ENCODE results near the gene TAL1.

Gene TAL1

DNA sequence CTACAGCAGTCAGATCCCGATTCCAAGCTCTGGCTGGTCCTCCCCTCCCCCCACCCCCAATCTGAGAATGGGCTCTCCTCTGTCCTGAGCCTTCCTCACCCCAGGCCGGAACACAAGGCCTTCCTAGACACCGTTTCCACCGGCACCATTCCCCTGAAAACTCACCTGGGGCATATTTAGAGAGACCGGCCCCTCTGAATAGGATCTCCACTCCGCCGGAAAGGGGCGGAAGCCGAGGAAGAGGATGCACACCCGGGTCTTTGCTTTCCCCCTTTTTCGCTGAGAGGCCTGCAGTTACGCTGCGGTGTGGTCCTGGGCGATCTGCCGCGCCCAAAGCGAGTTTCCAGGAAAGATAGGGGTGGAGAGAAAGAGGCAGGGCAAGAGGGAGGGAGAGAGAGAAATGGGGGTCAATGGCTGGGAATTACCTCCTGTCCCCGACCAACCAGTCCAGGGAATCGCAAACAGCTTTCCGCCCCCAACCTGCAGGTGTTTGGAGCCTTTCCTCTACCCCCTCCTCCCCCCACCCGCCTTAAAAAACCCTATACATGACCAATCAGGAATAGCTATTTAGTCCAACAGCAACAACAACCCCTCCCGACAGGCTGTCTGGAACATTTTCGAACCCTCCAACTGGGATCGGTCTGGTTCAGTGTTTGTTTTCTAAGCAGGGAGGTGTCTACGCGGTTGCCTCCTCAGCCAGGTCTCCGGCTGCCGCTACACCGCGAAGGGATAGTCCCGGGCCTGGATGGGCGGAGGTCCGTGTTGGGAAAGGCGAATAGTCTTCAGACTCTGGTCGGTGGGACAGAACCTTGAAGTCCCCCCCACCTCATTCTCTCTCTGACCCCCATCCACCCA, 2.8 kb downstream of the TAL1 start:
- no peak for FAIRE-seq

DNA sequence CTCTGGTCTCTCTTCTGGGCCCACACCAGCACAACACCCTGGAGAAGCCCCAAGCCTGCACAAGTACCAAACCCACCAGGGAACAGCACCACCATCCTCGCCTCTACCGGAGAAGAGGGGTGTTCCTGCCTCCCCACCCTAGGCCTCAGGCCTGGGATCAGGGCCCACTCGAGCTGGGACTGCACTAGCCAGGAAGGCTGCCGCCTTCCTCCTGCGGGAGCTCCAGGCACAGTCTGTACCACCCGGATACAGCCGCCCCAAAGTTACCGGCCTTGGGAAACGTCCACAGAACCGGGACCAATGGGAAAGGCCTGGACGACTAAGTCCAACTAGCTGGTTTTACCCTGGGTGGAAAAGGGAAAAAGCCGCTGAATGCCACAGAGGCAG, 3.4 kb downstream of the TAL1 start:
- no peak for FAIRE-seq

DNA sequence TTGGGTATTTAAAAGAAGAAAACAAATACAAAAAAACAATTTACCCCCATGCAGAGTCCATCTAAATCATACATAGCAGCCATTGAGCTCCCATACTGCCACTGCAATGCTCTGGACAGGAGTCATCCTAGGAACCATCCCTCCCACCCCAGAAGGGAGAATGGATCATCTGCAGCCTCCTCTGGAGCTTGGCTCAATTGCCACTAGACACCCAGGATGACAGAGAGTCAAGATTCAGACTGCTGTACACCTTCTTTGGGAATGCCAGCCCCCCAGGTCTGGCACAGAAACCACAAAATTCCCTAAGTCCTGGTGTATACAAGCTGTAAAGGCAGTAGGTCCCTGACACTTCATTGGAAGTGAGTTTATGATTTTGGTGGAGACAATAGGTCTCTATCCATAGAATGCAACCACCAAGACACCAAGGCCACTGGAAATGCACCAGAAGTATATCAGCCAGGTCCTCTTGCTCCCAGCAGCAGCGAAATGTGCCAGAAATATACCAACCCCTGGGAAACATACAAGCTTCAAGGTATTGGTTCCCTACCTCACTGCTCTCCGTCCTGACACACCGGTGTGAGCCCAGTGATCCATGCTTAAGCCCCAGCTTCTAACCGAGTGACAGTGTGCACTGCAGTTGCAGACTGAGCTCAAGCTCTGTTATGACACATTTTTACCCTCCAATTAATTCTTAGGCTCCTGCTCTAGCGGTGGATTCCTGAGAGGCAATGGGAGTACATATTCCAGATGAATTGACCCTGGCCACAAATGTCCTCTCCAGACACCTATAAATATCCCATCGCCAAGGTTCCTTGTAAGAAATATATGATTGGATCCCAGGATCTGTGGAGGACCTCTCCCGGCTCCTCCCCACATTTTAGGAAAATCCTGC, 4.4 kb downstream of the TAL1 start:
- FAIRE-seq: no peak

DNA sequence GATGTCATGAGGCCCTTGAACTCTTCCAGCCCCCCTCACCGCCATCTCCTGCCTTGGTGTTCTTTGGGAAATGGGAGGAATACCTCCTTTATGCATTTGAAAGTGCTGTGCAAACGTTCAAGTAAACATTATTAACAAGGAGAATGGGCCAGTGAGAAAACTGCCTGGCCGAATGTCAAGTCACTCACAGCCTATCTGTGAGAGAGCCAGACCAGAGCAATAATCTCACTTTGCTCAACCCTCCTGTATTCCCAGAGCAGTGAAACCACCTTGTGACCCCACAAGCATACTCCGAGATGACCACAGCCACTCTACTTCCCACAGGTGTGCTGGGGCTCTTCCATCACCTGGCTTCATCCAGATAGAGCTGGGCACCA, 5.2 kb downstream of the TAL1 start:
- no peak for FAIRE-seq

DNA sequence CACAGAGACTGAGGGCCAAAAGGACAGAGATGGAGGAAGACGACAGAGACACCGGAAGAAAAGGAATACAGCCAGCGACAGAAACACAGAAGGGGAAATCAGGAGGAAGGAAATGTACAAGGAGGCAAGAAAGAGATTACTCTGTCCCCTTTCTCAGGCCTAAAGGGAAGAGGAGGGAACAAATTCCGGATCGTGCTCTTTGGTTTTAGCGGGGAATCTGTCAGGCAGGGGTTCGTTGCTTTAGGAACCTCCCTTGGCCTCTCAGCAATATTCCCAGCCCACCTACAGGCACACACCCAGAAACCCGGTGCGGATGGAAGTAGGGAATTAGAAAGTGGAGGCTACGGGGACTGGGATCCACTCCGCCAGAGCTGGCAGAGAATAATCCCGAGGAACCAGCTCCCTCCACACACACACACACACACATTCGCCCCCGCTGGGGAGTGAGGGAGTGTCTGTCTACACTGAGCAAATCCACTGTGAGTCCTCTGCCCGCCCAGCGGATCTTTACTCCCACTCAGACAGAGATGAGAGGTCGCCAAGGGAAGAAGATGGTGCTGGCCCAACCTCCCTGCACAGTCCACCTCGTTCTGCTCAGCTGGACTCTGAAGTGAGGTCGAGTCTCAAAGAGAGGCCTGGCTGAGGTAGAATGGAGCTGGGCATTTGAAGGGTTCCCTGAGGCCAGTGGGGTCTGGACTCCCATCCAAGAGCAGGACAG, 5.7 kb downstream of the TAL1 start:
- FAIRE-seq: no peak

DNA sequence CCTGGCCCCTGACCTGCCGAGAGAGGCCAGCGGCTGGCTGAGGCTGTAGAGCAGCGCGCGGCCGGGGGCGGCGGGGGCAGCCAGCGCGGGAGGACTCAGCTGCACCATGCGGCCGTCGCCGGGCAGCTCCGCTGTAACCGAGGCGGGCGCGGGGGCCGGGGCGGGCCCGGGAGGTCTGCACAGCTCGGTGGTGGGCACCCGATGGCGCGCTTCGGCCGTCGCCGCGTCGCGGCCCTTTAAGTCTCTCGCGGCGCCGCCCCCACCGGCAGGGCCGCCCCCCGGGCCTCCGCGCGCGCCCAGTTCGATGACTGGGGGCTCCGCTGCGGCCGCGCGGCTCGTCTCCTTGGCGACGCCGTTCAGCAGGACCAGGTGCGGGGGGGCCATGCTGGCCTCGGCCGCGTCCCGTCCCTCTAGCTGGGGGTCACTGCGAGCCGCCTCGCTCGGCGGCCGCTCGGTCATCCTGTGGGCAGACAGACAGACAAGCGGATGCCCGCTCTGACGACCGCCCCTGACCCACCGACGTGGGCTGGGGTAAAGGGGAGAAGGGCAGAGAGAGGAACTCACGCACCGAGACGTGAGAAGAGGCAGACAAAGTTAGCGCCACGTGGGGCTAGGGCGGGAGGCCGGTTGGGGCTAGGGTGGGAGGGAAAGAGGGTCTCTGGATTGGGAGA, 6.5 kb downstream of the TAL1 start:
- no peak for FAIRE-seq

DNA sequence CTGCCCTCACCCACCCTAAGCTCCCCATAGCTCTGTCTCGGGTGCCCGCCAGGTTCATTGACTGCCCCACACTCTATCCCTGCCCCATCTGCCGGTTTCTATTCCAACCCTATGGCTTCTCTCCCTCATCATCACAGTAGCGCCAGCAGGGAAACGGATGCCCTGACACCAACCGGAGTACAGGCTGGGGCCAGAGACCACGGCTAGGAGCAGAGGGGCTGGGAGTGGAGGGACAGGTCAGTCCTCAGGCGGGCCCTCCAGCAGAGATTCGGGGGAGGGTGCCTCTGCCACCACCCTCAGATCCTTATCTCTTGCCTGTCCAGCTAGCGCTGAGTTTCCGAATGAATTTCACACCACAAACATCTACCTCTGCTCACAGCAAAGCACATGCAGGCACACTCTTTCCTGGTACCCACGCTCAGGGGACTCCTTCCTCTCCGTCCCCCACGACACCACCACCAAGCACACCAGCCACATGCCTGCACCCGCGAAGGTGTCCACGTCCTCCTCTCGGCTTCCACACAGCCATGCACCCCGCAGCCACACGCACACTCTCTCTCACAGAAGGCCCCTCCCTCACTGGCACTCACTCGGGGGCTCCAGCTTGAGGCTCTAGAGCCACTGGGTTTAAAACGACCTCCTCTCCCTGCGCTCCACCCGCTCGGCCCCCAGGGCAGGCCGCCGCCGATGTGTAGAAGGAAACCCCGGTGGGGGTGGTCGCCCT, 7.2 kb downstream of the TAL1 start:
- FAIRE-seq: no peak

DNA sequence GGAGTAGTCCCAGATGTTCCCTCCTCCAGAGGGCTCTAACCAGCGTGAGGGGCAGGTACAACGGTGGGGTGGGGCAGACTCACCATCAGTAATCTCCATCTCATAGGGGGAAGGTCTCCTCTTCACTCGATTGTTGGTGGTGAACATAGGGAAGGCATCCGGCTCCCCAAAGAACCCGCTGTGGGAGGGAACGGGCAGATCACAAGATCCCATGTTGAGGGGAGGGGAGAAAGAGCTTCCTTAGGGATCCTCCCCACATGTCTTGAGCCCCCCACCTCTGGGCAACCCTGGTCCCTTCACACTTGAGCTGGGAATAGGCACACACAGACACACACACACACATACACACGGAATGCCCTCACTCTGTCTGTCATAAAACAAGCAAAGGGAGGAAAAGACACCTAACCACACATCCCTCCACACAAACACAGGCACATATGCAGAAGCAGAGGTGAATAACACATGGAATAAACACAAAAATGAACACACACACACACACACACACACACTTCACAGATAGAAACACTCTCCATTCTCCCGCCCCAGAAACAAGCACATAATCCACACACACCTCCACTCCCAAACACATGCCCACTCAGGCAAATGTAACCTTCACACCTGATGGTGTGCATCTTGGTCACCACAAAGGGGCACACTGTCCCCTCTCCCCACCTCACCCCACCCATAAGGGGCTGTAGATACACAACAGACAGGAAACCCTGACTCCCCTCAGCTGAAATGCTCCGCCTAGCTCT, 7.9 kb downstream of the TAL1 start:
- FAIRE-seq: no peak

DNA sequence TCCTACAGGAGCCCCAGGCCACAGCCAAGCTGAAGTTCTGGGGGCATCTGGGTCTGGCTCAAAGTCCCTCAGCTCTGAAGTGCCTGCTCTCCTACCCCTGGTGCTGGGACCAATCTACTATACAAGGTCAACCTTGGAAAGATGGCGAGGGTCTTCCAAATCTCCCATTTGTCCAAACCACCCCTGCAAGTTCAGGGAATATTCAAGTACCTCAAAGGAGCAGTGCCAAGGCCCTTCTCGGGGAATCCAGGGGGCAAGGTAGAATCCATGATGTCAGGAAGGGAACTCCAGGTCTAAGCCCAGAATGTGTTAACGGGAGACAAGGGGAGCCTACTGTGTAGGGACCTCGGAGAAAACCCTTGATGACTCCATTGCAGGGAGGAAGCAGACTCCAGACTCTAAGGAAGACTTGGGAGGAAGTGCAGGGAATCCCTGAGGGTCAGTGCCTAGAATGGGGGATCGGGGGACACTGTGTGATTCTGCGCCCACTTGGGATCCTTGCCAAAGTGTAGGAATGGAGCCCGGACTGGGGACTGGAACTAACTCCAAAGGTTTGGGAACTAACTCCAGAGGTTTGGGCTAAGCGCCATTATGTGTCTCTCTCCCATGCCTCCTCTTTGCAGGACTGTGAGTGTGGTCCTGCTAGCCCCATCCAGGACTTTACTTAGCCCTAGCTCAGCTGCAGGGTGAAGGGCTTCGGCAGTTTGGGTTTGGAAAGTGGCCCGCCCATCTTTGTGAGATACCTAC, 8.7 kb downstream of the TAL1 start:
- FAIRE-seq: no peak

DNA sequence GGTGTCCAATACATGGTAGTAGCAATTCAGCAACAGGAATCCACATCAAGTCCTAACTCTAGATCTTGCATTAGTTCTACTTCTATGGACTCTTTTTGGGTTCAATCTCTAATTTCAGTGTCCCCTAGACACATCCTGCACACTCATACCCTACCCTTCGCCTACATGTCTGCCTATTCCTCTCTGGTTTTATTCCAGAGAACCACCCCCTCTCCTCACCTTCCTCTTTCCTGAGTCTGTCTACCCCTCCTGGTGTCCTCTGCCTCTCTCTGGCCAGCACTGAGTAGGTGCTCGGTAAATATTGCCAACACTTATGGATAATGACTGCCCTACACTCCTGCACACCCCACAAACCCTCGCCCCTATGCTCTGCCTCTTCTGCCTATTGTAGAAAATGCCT, 9.5 kb downstream of the TAL1 start:
- FAIRE-seq: no peak

DNA sequence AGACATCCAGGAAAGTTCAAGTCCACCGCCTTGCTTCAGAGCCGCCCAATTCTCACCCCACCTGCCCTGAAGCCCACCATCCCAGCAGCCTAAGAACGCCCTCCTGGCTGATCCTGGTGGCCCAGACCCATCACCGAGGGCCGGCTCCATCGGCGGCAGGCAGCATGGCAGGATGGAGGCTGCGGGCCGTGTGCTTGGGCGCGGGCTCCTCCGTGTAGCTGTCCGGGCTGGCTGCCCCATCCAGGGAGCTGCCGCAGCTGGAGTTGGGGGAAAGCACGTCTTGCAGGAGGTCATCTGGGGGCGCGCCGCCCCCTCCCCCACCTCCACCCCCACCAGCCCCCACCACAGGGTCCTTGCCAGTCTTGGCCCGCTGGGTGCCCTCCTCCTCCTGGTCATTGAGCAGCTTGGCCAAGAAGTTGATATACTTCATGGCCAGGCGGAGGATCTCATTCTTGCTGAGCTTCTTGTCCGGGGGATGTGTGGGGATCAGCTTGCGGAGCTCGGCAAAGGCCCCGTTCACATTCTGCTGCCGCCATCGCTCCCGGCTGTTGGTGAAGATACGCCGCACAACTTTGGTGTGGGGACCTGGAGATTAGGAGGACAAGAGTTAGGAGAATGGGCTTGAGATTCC, 12.3 kb downstream of the TAL1 start:
- FAIRE-seq: no peak

DNA sequence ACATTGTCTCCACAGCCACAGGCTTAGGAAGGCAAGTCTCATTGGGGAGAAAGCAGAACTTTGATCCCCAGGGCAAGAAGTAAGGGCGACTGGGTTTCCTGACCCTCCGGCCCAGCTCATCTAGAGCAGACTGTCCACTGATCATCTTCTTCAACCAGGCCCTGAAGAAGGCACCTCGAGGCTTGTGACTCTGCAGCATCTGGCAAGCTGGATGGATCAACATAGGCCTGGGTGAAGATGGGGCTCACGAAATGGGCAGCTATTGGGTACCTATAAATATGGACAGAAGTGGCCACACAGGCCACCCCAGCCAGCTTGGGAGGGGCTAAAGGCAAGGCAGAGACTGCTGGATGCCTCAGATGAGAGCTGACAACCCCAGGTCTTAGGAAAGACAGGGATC, 13.0 kb downstream of the TAL1 start:
- no peak for FAIRE-seq

DNA sequence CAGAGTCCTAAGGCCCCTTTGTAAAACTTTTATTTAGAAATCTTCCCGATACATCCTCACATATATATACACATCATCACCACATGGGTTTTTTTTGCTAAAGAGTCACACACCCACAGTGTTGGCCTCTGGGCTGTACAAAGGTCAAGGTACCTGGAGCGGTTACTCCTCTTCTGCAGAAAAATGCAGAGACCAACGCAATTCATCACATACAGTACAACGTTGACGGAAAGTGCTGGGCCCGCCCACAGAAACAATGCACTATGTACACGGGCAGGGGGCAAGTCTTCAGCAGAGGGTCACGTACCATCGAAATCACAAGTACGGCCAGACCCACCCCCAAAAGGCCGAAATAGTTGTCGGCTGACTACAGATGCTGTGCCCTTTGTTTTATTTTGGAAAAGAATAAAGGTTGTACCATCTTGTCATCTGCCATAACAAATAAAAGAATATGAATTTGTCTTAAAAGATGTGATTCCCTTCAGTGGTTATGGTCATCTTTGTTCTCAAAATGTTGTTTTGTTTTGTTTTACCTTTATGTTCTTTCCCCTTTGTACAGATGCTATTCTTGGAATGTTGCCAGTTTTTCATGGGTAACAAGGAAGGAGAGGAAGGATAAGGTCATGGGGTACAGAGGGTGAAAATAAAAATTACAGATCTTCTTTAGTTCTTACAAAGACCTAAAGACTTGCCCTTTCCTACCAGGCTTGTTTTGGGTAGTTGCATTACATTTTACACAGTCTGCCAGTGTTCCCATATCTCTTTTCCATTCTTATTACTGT, 15.6 kb downstream of the TAL1 start:
- FAIRE-seq: no peak

DNA sequence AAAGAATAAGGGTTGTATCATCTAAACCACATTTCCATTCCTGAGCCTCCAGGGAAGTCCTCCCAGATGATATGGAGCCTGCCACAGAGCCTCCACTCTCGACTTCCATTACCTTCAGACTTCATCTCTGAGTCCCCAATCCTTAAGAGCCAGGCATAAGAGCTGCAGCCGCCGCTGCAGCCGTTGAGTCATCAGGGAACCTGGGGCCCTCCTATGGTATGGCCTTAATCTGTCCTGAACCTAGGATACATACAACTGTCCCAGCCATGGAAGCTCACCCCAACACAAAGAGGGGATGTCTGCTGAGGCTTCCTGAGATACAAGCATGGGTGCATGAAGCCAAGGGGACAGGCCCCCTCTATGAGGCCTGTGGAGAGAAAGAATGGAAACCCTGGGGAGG, 16.3 kb downstream of the TAL1 start:
- no peak for FAIRE-seq

DNA sequence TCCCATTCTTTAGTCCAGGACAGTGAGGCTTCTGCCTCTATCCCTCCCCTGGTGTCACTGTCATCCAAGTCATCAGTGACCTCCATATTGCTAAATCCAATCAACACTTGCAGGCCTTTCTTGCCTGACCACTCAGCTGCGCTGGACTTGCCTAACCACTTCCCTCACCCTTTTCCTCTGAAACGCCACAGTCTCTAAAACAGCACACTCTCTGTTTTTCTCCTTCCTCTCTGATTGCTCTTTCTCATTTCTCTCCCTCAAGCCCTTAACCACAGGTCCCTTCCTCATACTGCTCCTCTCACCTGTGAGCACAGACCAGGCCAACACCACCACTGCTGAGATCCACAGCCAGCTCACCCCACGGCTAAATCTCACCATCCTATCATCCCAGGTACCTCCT, 17.5 kb downstream of the TAL1 start:
- no peak for FAIRE-seq

DNA sequence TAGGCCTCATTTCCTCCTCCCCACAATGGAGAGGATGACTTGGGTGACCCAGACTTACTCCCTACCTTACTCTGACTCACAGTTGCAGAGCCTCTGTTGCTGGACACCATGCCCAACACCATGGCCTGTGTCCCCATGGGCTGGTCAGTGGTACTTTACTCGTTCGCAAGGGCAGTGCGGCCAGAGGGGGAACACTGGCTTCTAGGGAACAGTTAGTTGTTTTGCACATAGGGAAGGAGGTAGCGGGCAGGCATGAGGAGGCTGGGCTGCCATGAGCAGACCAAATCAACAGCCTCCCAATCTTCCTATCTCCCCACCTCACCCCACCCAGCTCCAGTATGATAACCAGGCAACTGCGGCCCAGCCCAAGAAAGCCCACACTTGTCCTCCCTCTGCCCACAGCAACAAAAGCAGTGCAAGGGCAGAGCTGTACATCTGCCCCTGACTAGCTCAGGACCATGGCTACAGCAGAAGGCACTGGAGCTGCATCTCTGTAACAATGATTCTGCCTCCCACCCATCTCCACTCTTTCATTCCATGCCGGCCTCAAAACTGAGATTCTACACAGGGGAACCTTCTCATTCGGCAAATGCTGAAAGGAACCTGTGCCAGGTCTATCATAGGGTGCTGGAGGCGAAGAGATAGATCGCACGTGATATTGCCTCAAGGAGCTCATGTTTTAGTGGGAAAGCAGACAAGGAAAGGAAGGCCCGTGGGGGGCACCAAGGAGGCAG, 18.6 kb downstream of the TAL1 start:
- no peak for FAIRE-seq

DNA sequence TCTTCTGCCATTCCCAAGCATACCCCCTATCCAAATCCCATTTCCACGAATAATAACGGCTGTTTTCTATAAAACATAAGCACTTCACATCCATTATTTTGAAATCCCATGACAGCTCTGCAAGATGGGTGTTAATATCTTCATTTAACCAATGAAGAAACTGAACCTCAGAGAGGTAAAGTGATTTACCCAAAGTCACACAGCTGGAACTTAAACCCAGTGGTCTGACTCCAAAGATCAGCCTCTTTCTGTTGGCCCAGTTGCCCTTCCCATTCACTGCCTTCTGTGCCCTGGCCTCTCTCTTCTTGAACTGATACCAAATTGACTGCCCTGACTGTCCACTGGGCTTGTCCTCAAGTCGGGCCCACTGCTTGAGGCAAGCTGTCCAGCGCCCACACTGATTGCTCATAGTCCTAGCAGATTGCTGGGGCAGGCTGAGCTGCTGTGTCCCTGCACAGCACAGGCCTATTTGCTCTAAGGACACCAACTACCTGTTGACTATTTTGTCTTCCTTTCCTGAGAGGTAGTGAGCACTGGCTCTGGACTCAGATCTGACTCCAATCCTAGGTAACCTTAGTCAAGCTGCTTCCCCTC, 19.3 kb downstream of the TAL1 start:
- no peak for FAIRE-seq

DNA sequence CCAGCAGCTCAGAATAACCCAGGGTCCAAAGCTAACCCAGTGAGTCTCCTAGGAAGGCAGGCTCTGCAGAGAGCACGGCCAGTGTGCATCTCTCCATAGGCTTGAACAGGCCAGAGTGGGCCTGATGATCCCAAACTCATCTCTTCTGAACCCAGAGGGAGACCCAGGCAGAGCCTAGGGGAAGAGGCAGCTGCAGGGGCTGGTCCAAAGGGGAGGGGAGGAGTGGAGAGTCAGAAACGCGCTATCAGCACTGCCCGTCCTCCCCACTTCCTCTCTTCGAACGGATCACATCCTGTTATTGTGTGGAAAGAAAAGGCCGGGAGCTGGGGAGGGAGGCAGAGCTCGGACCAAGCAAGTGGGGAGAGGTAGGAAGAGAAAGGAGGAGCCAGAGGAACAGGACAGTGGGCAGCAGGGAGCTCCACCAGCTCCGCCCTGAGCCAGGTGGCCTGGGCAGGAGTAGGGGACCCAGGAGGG, 20.2 kb downstream of the TAL1 start:
- FAIRE-seq: no peak
